A549 treated with AZD9567 at 1 μM for 4 hours (cell line): ENCODE measurements around the gene BMP3. TPM values are rescaled to one million over a fixed set of nuclear protein-coding genes. Genes with fewer than 3 reads are reported as not detected.

Source experiments
- total RNA-seq: library from RNA; stranded (reverse); fragments of 200-300 nt; extraction: Qiagen RNA extraction; gene quantifications from 5 replicates; pipeline ENCODE4 v1.2.3, GENCODE V29; 2022; ENCODE audit not compliant: insufficient read depth

The BMP3 gene, protein sequence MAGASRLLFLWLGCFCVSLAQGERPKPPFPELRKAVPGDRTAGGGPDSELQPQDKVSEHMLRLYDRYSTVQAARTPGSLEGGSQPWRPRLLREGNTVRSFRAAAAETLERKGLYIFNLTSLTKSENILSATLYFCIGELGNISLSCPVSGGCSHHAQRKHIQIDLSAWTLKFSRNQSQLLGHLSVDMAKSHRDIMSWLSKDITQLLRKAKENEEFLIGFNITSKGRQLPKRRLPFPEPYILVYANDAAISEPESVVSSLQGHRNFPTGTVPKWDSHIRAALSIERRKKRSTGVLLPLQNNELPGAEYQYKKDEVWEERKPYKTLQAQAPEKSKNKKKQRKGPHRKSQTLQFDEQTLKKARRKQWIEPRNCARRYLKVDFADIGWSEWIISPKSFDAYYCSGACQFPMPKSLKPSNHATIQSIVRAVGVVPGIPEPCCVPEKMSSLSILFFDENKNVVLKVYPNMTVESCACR
- not detected in 5 replicates for total RNA-seq

DNA sequence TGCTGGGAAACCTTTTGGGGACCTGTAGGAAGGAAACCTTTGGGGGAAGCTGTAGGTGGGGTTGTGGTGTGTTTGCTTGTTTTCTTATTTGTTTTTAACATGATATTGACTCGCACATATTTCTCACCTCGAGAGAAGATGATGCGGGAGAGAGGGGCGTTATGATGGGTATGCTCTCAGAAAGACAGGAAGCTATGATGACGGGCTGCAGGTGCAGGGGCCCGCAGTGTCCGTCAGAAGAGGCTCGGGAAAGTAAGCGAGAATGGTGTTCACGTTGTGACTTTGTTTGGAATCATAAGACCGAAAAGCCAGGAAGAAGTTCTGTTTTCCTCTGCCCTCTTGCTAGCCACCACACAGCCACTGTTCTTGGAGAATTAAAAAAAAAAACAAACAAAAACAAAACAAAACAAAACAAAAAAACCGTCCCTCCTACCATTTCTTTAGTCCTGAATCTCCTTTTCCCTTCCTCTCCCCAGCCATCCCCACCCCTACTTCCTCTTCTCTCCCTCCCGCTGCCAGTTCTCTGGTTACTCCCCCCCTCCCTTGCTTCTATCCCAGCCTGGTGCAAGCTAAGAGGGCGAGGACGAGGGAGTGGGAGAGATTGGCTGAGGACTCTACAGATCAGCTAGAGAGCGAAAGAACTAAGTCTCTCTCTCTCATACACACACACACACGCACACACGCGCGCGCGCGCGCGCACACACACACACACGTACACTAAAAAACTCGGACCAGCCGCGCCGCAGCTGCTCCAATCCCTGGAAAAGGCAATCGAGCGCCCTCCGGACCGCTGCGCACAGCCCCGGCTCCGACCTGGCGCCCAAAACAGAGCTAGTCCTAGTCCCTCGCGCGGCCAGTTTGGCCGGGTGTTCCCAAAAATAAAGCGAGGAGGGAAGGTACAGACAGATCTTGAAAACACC lies at the start of gene BMP3:
BMP3 (plus strand) TSS at position 648 of the 920 bp plus-strand sequence. CDS start 577 bp downstream, outside the sequence.

Other genes with a start within 250 kb of the BMP3 start
- gene PRKG2, start 184.5 kb downstream of the BMP3 start, total RNA-seq, result 0.48 to 0.91 TPM (median 0.54 TPM) in 4 of 5 replicates, not detected in the other